Measurements from ENCODE around the gene MTRF1.

The MTRF1 gene, protein sequence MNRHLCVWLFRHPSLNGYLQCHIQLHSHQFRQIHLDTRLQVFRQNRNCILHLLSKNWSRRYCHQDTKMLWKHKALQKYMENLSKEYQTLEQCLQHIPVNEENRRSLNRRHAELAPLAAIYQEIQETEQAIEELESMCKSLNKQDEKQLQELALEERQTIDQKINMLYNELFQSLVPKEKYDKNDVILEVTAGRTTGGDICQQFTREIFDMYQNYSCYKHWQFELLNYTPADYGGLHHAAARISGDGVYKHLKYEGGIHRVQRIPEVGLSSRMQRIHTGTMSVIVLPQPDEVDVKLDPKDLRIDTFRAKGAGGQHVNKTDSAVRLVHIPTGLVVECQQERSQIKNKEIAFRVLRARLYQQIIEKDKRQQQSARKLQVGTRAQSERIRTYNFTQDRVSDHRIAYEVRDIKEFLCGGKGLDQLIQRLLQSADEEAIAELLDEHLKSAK

DNA sequence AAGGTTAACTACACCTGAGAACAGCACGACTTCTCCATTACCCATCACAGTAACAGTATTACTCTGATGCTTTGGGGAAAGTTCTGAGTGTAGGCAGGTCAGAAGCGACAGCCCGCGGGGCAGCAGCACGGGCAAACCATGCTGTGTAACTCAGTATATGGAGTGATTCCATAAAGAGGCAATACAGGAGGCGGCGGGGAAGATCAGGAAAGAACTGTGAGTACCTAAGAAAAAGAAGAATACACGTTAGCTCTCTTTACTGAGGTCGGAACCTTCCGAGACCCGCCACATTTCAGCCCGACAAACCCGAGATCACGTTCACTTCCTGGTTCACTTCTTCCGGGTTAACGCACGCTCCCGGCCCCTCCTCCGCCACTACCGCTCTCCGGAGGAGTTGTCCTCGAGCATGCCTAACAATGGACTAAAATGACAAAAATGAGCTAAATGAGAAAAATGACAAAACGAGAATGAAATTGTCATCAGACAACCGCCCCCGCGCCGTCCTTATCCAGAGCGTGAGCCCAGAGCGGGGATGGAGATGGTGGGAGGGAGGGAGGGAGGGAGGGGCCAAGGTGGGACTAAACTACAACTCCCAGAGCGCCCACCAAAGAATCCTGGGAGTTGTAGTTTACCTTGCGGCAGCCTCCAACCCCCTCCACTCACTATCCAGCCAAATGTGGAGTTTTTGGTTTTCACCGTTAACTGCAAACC is at the start of gene MTRF1:
MTRF1 (minus strand) TSS at position 316 of the 711 bp plus-strand sequence. CDS start 2,669 bp downstream, outside the sequence.
- DNase-seq (ENCODE audit: low spot score), result peak; percentile 89

DNA sequence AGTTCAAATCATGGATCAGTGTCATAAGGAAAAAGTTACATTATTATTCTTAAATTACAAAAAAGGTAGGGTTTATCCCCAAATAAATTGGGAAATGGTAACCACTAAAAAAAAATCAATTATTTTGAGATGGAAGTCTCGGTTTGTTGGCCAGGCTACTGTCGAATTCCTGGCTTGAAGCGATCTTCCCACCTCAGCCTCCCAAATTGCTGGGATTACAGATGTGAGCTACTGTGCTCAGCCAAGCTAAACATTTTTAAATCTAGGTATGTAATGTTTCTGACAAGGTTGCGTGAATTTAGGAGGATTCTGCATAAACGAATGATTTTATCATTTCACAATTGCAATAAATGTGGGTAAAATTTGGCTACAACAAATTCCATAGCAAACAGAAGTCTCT is 49.7 kb upstream of the MTRF1 start:
- DNase-seq (ENCODE audit: low spot score), result peak; percentile 4

DNA sequence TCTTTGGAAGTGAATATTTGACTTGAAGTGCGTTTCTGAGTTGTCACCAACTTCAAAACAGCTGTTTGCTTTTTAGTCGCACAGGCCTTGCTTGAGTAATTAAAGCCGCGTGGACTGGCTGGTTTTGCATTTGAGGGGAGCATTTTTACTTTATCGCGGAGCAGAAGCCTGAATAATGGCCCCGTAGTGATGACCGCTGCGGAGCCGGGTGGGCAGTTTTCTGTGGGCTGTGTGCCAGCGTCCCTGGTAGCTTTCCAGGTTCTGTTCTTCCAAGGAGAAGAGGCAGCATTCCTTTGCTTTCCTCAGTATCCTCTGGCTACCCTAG is 48.8 kb upstream of the MTRF1 start:
- DNase-seq (ENCODE audit: low spot score), result peak; percentile 68

DNA sequence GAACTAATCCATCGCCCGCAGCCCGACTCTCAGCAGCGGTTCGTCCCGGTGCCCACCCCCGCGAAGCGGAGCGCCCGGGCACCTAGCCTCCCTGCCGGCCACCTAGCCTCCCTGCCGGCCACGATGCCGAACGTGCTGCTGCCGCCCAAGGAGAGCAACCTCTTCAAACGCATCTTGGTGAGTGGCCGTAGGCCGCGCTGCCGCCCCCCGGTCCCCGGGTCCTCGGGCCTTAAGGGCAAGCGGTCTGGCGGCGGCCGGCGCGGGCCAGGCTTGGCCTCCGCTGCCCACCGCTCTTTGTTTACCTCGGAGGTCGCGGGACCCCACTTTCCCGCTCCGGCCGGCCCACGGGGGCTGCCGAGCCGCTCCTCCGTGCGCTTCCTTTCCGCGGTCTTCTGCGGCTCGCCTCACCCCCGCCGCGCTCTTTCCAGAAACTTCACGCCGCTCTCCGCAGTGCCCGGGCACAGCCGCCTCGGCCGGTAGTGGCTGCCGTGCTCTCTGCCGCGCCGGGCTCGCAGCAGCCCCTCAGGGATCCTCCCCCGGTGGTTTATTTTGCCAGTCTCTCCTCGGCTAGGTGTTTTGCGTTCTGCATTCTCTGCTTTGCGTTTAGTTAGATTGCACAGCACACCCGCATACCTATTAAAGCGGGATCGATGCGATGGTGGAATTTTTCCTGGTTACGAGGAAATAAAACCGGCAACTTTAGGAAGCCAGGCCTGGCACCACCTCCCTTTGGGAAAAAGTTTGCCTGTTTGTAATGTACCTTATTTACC is 48.2 kb upstream of the MTRF1 start:
- DNase-seq (ENCODE audit: low spot score), result peak; percentile 29

DNA sequence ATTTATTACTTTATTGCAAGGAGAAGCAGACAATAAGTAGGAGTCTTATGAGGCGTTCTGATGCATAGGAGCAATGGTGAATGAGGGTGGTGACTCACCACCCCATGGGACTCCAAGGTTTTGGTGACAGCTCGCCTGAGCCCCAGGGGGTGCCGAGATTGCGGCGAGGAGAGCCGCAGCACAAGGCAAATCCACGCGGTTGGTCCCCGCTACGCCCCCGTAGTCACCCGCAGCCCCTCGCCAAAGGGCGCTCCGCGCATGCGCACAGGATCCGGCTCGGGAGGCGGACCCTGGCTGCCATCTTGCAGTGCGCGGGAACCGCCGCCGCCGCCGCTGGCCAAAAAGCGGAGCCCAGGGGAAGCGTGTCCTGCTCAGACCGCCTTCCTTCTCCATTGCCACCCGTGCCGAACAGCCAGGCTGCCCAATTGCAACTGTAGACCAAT is 47.6 kb upstream of the MTRF1 start, which contains the start of gene NAA16:
NAA16 (plus strand) TSS at position 305 of the 443 bp plus-strand sequence. CDS start 262 bp downstream, outside the sequence.
- DNase-seq (ENCODE audit: low spot score), result peak; percentile 94

DNA sequence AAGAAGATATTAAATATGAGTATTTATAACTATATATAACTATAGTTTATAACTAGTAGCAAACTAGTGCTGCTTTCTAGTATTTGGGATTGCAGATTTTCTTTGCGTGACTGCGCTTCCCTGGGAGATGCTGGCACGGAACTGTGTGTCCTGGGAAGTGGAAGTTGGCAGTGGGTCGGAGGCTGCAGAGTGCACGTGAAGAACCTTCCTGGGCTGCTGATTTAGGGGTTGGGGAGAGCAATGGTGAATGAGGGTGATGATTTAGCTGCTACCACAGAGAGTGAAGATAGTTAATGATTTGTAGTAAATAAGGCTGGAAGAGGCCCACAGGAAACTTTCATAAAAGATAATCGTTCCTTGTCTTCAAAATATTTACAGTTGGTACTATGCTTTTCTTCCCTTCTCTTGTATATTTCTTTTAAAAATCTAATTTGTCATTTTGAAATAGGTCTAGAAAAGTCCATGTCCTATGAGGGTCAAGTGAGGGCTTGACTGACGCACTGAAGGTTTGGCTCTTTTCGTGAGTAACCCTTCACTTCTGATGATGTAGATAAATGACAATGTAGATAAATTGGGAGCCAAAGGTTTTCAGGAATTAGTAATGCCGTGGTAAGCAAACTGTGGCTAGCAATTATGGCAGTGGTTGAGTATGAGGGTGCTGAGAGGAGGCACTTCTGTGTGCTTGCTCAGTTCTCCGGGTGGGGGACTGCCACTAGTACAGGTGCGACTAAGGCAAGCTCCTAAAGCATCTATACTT is 44.7 kb upstream of the MTRF1 start:
- no peak for DNase-seq (ENCODE audit: low spot score)

DNA sequence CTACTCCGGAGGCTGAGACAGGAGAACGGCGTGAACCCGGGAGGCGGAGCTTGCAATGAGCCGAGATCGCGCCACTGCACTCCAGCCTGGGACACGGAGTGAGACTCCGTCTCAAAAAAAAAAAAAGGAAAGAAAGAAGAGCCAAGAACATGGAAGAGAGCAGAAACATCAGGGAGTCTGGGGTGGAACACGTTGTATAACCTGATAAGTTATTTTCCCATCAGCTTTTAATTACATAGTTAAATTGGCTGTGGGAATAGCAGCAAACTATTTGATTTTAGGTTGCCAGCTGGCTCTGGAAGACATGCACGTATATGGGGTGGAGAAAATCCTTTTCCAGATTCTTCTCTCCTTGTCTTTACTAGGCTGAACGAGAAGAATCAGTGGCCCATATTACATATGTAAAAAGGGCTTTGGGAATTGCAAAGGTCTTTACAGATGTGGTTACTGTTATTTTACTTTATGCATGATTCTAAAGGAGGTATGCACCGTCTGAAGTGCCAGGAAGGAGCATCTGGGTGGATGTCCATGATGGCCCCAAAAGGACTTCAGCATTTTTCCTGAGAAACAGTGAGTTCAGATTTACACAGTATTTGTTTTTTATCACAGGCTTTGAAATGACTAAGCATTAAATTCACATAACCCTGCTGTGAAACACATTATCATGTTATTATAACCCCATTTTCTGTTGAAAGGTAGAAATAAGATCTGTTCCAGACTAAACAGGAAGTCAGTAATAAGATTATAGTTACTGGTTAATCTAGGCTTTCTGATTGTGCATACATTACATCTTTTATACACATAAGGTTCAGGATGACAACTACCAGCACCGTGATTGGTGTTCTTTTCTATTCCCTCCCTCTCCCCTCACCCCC is 43.1 kb upstream of the MTRF1 start:
- DNase-seq (ENCODE audit: low spot score), result no peak

DNA sequence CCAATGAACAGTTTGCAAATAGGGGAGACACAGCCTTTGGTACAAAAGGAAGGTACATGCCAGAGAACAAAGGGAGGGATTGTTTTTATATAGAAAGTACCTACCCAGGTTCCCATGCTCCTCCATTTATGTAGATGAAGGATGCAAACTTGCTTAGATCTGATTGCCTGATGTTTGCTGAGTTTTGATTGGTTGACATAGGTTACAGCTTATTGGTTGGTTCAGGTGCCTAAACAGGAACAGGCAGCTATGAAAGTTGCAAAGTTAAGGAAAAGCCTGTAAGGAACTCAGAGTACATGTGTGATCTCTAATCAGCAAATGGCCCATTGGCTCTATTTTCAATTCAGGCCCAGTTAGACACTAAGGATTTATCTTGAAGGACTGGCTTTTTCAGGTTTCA is 41.2 kb upstream of the MTRF1 start:
- no peak for DNase-seq (ENCODE audit: low spot score)

DNA sequence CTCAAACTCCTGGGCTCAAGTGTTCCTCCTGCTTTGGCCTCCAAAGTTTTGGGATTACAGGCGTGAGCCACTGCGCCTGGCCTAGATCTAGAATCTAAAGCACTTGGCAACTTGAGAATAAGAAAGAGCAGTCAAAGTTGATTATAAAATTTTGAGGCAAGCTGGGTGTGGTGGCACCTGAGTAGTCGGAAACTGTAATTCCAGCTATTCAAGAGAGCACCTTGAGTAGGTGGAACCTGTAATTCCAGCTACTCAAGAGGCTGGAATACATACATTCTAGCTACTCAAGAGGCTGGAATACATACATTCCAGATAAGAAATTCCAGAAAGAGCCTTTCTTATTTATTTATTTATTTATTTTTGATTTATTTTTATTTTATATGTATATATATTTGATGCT is 39.4 kb upstream of the MTRF1 start:
- DNase-seq (ENCODE audit: low spot score), result no peak

DNA sequence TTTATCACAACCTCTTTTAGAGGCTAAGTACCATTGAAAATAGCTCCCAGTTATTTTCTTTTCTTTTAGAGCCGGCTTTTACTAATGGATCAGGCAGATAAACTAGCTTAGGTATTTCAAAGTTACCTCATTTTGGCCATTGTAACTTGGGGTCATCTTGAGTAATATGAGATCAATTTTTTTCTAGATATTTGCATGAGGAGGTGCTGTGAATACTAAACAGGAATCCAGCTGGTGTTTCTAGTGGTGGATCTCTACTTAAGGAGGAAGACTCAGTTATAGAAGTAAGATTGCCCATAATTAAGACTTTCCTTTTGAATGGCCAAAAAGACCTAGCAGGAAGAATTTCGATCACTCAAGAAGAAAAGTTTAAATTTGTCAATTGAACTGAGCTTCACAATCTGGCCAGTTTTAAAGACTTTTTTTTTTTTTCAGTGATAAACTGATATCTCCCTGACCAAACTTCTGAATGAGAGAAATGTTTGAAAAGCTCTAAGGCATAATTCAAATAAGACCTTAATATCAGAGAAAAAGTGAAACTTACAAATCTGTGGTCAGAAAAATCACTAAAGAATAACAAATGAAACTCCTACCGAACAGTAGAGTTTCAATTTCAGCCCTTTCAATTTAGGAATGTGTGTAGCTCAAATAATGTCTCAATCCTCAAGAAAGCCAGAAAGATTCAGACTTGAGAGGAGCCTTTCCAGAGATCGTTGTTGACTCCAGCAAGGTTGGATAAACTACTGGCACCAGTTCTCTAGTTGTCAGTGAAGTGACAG is 36.1 kb upstream of the MTRF1 start:
- DNase-seq (ENCODE audit: low spot score), result no peak

DNA sequence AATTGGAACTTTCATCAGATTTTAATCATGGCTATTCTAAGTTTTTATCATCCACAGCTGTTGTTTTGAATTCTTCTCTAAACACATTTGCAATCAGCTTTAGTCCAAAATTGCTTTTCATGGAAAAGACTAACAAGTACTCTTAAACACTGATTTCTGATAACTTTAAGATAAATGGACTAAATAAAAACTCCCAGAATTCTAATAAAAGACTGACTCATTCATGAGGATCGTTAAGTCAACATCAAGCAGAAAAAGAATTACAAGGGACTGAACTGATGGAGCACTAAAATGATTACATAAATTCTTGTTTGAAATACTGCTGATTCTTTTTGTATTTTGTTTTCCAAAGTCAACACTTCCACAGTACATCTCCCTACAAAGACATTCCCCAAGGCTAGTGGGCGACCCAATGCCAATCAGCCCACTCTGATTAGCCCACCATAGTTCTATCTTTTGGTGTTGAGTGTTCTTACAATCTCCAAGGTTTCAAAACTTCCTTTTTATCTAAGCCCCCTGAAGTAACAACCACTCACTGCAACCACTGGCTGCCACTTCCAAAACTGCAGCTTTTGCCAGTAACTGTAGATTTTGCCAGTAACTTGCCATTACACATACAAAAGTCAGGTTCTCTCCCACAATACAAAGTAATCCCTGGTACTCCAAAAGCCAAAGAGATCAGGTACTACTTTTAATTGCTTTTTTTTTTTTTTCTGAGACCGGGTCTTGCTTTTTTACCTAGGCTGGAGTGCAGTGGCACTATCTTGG is 33.7 kb upstream of the MTRF1 start:
- no peak for DNase-seq (ENCODE audit: low spot score)

DNA sequence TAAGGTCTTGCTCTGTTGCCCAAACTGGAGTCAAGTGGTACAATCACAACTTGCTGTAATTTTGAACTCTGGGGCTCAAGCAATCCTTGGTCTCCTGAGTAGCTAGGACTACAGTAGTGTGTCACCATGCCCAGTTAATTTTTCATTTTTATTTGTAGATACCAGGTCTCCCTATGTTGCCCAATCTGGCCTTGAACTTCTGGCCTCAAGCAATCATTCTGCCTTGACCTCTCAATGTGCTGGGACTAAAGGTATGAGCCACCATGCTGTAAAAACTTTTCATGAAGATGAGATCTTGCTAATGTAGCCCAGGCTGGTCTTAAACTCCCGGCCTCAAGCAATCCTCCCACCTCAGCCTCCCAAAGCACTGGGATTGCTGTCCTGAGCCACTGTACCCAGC is 32.6 kb upstream of the MTRF1 start:
- no peak for DNase-seq (ENCODE audit: low spot score)

DNA sequence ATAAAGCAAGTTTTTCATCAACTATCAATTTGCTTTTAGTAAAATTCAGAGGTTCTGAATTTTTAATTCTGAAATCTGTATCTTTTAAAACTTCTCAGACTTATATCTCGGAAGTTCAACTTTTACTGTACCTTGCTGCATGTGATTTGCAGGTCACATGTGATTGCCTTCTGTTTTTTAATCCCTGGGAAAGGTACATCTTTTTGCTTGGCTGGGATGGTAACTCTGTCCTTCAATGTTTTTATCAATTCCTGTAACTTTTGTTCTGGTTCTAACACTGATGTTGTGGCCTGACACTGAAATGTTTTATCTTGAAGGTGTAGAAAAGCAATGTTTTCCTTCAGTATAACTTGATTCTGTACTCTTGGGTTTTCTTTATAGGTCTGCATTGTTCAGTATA is 31.5 kb upstream of the MTRF1 start:
- DNase-seq (ENCODE audit: low spot score), result no peak

DNA sequence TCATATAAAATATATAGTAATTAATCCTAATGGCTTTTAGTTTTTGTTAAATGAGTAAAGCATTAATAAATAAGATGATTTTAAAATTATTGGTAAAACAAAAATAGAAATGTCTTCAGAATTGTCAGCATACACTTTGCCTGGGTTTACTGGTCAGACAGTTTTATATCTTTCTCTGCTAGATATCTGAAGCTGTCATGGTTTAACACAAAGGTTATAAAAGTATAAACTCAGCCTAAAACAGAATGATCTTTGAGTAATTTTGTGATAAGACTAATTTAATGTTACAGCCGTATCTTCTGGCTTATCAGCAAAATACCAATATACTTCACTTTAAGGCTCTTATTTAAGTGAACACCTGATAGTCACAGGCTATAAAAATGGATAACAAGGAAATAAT is 29.9 kb upstream of the MTRF1 start:
- no peak for DNase-seq (ENCODE audit: low spot score)

DNA sequence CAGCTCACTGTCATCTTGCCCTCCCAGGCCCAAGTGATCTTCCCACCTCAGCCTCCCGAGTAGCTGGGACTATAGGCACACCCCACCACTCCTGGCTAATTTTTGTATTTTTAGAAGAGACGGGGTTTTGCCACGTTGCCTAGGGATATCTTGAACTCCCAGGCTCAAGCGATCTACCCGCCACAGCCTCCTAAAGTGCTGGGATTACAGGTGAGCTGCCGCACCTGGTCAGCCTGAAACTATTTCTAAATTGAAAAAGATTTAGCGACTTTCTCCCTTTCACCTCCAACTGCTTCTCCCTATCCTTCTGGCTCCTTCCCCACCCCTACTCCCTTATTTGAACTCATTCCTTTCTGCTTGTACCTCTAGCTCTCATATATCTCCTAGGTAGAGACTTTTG is 27.9 kb upstream of the MTRF1 start:
- DNase-seq (ENCODE audit: low spot score), result no peak

DNA sequence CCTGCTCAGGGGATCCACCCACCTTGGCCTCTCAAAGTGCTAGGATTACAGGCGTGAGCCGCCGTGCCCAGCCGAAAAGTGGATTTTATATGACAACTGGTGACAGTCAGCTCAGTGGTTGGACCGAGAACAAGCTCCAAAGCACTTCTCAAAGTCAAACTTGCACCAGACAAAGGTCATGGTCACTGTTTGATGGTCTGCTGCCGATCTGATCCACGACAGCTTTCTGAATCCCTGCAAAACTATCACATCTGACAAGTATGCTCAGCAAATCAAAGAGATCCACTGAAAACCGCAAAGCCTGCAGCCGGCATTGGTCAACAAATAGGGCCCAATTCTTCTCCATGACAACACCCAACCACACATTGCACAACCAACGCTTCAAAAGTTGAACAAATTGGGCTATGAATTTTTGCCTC is 26.1 kb upstream of the MTRF1 start:
- no peak for DNase-seq (ENCODE audit: low spot score)

DNA sequence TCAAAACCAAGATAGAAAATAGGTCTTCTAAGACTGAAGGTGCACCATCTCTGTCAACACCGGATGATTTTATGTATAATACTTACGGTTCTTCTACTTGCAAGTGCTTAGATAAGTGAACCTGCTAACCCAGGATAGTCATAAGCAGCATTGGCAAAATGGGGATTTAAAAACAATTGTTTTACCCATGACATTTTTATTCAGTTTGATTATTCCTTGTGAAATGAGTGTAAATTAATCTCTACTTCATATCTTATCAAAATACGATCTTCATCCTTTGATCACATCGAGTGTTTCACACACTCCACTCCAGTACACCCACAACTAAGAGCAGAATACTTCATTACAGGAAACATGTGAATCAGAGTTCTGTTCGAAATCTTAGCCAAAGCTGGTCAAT is 23.0 kb upstream of the MTRF1 start:
- no peak for DNase-seq (ENCODE audit: low spot score)

DNA sequence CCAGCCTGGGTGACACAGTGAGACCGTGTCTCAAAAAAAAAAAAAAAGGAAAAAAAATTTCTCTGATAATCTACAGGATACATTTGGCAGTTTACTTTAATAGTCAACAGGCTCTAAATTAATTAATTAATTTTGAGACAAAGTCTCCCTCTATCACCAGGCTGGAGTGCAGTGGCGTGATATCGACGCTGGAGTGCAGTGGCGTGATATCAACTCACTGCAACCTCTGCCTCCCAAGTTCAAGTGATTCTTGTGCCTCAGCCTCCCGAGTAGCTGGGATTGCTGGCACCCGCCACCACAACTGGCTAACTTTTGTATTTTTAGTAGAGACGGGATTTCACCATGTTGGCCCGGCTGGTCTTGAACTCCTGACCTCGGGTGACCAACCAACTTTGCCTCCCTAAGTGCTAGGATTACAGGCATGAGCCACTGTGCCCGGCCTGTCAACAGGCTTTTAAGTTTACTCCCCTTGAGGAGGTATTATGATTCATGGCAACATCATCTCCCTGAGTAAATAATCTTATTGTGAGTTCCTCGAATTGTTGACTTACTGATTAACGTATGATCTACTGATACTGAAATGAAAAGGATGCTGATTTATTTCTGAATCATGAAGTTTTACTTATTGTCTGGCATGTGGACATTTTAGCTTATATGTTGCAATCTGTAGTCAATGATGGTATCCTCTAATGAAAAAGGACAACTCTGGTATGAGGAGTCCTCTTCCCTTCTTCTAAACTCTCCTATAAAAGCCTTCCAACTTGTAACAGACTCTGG is 21.3 kb upstream of the MTRF1 start:
- DNase-seq (ENCODE audit: low spot score), result peak; percentile 94
